GM12878 (cell line): ENCODE results near the gene CAMLG. TPM values are rescaled to one million over a fixed set of nuclear protein-coding genes. Genes with fewer than 3 reads are reported as not detected.

ENCODE experiments used
- FOS ChIP-seq: IDR thresholded peaks from 3 replicates; pipeline ENCODE4 v1.6.1; 2011; ENCODE audit warnings: borderline replicate concordance; ENCODE audit not compliant: insufficient read length; ENCODE audit errors: extremely low read depth
- KAT2A ChIP-seq: conservative IDR thresholded peaks from 2 replicates; pipeline ENCODE4 v1.6.1; 2011; ENCODE audit warnings: low read depth, low read length; ENCODE audit not compliant: control insufficient read depth
- MYB ChIP-seq: fragments of 150-350 bp; IDR thresholded peaks from 2 replicates; pipeline ENCODE4 v1.6.1; 2014; ENCODE audit warnings: mild to moderate bottlenecking, low read depth, low read length, borderline replicate concordance
- RBBP5 ChIP-seq: fragments of 200-600 bp; sonication (generic); conservative IDR thresholded peaks from 2 replicates; pipeline ENCODE4 v1.6.1; 2016
- SMC3 ChIP-seq: IDR thresholded peaks from 2 replicates; pipeline ENCODE4 v1.6.1; 2011; ENCODE audit warnings: low read length, improper control_type of control experiment, borderline replicate concordance
- SRF ChIP-seq, 2 experiments: IDR thresholded peaks; 2 replicates each; pipeline ENCODE4 v1.6.1; 2011; ENCODE audit warnings: low read depth in 2 of 2, low read length in 2 of 2, mild to moderate bottlenecking in 1 of 2, moderate library complexity in 1 of 2
- polyA plus RNA-seq, 11 experiments: library from polyadenylated mRNA; depleted of rRNA in 4 of 11; unstranded in 6 of 11; stranded (reverse) in 5 of 11; fragments of >200 nt; fragmentation: Nextera tagmentation in 4 of 11; fragmentation: Illumina TruSeq in 1 of 11; extraction: Ambion mirVana in 4 of 11; extraction: Trizol in 1 of 11; gene quantifications; 1 replicate in 1 of 11; 2 replicates in 10 of 11; pipeline versions ENCODE4 v1.2.1 to v1.2.3, GENCODE V29; 2011 to 2016; ENCODE audit warnings: inconsistent platforms in 2 of 11, missing spikeins in 2 of 11, low read depth in 1 of 11
- total RNA-seq, 4 experiments: library from RNA; depleted of rRNA in 3 of 4; stranded (reverse); fragments of >200 nt in 3 of 4; fragmentation: Illumina TruSeq in 1 of 4; extraction: Trizol in 1 of 4; gene quantifications; 2 replicates each; pipeline versions ENCODE4 v1.2.1 to v1.2.3, GENCODE V29; 2013 to 2021
- TF ChIP-seq, protein P1 (sequence below): IDR thresholded peaks from 2 replicates; pipeline ENCODE4 v1.6.1; 2012; ENCODE audit warnings: low read length, inconsistent platforms
- TF ChIP-seq, protein P2 (sequence below): fragments of 450-650 bp; IDR thresholded peaks from 2 replicates; pipeline ENCODE4 v1.6.1; 2017; ENCODE audit warnings: mild to moderate bottlenecking, low read depth, inconsistent platforms; ENCODE audit not compliant: poor library complexity, severe bottlenecking
- TF ChIP-seq, protein P3 (sequence below): fragments of 450-650 bp; IDR thresholded peaks from 2 replicates; pipeline ENCODE4 v1.6.1; 2017; ENCODE audit warnings: mild to moderate bottlenecking, moderate library complexity
- TF ChIP-seq, protein P4 (sequence below): fragments of 150-350 bp; IDR thresholded peaks from 2 replicates; pipeline ENCODE4 v1.6.1; 2014; ENCODE audit warnings: mild to moderate bottlenecking, low read depth, low read length
- TF ChIP-seq, protein P5 (sequence below): fragments of 450-650 bp; IDR thresholded peaks from 2 replicates; pipeline ENCODE4 v1.6.1; 2016; ENCODE audit warnings: mild to moderate bottlenecking, moderate library complexity, borderline replicate concordance
- TF ChIP-seq, protein P6 (sequence below): IDR thresholded peaks from 2 replicates; pipeline ENCODE4 v1.6.1; 2012; ENCODE audit warnings: low read depth, low read length, improper control_type of control experiment

The CAMLG gene
- total and polyA plus RNA-seq, 10 of the 15 experiments (the other 5 are each of a cell fraction or from before 2014, with no cell fraction given), result 18.5 to 51.7 (median 25.5) TPM

DNA sequence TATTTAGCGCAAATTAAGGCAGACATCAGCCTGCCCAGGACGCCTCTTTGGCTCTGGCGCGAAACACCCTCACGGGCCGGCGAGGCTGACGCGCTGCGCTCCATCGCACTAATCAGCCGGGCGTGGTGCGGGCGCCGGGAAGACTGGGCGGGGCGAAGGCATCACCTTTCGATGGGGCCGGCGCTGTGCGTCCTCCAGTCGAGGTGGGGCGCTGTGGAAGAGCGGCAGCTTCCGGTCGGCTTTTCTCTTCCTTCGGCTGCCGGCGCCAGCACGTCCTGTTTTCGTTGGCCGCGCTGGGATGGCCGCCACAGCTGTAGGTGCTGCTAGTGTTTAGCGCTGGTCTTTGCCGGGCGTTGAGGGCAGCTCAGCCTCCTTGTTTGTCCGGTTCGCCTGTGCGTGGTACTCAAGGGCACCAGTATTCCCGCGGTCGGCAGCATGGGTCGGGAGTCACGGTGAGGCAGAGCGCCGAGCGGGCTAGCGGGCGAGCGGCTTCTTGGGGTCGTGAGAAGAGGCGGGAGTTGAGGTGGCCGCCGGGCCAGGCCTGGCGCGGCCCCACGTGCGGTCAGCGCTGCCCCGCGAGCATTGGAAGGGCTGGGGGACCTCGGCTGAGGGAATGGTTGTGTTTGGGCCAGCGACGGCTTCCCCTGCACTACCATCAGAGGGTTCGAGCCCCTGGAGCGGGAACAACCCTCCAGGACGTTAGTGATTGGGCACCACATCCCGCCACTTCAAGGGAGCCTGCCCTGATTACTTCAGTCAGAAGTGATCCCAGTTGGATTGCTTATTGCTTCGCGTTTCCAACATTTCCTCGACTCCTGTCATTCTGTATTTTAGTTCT lies 20.4 kb downstream of the CAMLG start, which contains the start of gene DDX46 (continued):
- TF ChIP-seq SMC3 (0 out of 2 replicates have a peak, but pooled peaks have one; percentile 9), RBBP5 (no peak), FOS (no peak), SRF (IDR thresholded peaks at IDR 0.05; ENCODE audit: low read depth in 2 of 2, low read length in 2 of 2) (peak in 1 of 2 experiments; percentile 52; a peak in 1 of 4 replicates), MYB (no peak), KAT2A (no peak)
- TF ChIP-seq, protein P1, sequence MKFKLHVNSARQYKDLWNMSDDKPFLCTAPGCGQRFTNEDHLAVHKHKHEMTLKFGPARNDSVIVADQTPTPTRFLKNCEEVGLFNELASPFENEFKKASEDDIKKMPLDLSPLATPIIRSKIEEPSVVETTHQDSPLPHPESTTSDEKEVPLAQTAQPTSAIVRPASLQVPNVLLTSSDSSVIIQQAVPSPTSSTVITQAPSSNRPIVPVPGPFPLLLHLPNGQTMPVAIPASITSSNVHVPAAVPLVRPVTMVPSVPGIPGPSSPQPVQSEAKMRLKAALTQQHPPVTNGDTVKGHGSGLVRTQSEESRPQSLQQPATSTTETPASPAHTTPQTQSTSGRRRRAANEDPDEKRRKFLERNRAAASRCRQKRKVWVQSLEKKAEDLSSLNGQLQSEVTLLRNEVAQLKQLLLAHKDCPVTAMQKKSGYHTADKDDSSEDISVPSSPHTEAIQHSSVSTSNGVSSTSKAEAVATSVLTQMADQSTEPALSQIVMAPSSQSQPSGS, result no peak
- TF ChIP-seq, protein P2, sequence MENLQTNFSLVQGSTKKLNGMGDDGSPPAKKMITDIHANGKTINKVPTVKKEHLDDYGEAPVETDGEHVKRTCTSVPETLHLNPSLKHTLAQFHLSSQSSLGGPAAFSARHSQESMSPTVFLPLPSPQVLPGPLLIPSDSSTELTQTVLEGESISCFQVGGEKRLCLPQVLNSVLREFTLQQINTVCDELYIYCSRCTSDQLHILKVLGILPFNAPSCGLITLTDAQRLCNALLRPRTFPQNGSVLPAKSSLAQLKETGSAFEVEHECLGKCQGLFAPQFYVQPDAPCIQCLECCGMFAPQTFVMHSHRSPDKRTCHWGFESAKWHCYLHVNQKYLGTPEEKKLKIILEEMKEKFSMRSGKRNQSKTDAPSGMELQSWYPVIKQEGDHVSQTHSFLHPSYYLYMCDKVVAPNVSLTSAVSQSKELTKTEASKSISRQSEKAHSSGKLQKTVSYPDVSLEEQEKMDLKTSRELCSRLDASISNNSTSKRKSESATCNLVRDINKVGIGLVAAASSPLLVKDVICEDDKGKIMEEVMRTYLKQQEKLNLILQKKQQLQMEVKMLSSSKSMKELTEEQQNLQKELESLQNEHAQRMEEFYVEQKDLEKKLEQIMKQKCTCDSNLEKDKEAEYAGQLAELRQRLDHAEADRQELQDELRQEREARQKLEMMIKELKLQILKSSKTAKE, result no peak
- TF ChIP-seq, protein P3, sequence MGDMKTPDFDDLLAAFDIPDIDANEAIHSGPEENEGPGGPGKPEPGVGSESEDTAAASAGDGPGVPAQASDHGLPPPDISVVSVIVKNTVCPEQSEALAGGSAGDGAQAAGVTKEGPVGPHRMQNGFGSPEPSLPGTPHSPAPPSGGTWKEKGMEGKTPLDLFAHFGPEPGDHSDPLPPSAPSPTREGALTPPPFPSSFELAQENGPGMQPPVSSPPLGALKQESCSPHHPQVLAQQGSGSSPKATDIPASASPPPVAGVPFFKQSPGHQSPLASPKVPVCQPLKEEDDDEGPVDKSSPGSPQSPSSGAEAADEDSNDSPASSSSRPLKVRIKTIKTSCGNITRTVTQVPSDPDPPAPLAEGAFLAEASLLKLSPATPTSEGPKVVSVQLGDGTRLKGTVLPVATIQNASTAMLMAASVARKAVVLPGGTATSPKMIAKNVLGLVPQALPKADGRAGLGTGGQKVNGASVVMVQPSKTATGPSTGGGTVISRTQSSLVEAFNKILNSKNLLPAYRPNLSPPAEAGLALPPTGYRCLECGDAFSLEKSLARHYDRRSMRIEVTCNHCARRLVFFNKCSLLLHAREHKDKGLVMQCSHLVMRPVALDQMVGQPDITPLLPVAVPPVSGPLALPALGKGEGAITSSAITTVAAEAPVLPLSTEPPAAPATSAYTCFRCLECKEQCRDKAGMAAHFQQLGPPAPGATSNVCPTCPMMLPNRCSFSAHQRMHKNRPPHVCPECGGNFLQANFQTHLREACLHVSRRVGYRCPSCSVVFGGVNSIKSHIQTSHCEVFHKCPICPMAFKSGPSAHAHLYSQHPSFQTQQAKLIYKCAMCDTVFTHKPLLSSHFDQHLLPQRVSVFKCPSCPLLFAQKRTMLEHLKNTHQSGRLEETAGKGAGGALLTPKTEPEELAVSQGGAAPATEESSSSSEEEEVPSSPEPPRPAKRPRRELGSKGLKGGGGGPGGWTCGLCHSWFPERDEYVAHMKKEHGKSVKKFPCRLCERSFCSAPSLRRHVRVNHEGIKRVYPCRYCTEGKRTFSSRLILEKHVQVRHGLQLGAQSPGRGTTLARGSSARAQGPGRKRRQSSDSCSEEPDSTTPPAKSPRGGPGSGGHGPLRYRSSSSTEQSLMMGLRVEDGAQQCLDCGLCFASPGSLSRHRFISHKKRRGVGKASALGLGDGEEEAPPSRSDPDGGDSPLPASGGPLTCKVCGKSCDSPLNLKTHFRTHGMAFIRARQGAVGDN, result no peak
- TF ChIP-seq, protein P4, sequence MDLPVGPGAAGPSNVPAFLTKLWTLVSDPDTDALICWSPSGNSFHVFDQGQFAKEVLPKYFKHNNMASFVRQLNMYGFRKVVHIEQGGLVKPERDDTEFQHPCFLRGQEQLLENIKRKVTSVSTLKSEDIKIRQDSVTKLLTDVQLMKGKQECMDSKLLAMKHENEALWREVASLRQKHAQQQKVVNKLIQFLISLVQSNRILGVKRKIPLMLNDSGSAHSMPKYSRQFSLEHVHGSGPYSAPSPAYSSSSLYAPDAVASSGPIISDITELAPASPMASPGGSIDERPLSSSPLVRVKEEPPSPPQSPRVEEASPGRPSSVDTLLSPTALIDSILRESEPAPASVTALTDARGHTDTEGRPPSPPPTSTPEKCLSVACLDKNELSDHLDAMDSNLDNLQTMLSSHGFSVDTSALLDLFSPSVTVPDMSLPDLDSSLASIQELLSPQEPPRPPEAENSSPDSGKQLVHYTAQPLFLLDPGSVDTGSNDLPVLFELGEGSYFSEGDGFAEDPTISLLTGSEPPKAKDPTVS, result no peak
- TF ChIP-seq, protein P5, sequence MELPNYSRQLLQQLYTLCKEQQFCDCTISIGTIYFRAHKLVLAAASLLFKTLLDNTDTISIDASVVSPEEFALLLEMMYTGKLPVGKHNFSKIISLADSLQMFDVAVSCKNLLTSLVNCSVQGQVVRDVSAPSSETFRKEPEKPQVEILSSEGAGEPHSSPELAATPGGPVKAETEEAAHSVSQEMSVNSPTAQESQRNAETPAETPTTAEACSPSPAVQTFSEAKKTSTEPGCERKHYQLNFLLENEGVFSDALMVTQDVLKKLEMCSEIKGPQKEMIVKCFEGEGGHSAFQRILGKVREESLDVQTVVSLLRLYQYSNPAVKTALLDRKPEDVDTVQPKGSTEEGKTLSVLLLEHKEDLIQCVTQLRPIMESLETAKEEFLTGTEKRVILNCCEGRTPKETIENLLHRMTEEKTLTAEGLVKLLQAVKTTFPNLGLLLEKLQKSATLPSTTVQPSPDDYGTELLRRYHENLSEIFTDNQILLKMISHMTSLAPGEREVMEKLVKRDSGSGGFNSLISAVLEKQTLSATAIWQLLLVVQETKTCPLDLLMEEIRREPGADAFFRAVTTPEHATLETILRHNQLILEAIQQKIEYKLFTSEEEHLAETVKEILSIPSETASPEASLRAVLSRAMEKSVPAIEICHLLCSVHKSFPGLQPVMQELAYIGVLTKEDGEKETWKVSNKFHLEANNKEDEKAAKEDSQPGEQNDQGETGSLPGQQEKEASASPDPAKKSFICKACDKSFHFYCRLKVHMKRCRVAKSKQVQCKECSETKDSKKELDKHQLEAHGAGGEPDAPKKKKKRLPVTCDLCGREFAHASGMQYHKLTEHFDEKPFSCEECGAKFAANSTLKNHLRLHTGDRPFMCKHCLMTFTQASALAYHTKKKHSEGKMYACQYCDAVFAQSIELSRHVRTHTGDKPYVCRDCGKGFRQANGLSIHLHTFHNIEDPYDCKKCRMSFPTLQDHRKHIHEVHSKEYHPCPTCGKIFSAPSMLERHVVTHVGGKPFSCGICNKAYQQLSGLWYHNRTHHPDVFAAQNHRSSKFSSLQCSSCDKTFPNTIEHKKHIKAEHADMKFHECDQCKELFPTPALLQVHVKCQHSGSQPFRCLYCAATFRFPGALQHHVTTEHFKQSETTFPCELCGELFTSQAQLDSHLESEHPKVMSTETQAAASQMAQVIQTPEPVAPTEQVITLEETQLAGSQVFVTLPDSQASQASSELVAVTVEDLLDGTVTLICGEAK, result peak; percentile 92
- TF ChIP-seq, protein P6, sequence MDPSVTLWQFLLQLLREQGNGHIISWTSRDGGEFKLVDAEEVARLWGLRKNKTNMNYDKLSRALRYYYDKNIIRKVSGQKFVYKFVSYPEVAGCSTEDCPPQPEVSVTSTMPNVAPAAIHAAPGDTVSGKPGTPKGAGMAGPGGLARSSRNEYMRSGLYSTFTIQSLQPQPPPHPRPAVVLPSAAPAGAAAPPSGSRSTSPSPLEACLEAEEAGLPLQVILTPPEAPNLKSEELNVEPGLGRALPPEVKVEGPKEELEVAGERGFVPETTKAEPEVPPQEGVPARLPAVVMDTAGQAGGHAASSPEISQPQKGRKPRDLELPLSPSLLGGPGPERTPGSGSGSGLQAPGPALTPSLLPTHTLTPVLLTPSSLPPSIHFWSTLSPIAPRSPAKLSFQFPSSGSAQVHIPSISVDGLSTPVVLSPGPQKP, result peak; percentile 90
